HG02852 (cell line): ENCODE data around the gene CSNK1D.

Experiments
- ATAC-seq: cut with Tn5 transposase; IDR thresholded peaks from one replicate; pipeline ENCODE4 v1.9.1; 2021; ENCODE audit warnings: mild to moderate bottlenecking, moderate library complexity; ENCODE audit not compliant: unreplicated experiment

Gene CSNK1D

DNA sequence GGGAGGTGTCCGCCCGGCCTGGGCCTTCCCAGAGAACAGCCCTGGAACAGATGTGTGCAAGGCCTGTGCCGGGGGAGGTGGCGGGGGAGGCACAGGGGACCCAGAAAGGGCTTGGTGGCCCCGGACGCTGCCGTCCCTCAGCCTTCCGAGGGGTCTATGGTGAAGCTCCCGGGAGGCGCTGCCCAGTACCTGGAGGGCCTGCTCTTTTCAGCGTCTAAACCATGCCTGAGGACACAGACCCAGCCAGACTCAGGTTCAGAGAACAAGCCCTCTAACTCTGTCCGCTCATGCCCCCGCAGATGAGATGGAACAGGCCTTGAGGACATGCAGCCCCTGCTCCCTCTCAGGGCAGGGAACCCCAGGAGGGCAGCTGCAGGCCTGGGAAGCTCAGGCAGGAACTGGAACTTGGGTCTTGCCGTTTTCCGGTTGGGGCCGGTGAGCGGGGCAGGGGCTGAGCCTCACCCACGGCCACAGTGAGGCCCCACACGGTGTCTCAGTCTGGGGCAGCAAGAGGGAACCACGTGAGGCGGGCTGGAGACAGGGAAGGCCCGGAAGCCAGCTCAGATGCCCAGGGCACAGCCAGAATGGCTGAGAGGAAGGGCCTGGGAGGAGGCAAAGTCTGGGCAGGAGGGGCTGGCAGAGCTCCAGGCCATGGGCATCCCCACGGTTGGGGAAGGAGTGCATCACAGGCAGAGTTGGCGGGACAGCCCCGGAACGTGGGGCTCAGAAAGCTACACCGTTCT lies 32.1 kb downstream of the CSNK1D start:
- no peak for ATAC-seq

DNA sequence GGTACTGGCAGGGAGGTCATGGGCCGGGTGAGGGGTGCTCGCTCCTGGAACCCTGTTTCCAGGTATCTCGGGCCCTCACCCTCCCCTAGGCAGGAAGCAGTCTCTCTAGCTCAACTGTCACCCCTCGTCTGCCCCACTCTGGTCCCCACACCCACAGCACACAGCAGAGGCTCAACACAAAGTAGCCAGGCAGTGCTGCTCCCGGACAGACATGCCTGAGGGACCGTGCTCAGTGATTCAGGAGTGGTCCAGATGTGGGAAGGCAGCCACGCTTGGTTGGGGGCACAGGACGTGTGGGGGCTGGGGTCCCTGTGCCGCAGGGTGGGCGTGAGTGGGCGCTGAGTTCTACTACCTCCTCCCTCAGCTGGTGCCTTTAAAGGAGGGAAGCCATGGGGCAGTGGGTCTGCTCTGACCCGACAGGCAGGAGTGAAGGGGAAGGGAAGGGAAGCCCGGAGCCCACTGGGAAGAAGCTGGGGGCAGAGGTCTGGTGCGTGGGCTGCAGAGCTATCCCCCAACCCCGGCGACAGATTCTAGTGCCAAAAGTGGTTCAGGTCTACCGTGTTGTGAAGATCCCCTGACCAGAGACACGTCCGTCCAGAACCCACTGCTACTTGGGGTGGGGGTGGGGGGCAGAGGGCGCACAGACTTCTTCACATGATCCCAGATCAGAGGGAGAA lies 32.9 kb downstream of the CSNK1D start:
- ATAC-seq, result no peak

DNA sequence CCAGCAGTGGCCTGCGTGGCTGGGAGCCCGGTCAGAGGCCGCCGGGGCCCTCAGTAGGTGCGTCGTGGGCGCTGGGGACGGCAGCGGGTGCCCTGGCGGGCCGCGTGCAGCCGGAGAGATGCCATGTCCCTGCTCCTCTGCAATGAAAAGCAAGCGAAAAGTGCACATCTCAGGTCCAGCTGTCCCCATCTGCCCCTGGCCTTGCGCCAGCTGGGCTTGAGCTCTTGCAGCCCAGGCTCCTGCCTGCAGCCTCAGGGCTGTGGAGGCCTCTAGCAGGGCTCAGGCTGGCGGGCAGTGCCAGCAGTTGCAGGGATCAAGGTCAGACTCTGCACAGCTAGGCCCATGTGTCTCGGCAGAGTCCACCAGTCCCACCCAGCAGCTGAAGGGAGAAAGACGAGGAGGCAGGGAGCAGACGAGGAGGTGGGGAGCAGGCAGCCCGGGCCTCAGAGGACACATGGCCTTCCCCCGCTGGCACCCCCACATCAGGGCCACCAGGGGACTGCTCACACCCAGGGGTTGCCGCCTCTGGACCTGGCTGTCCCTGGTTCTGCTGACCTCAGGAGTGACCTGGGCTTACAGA lies 33.5 kb downstream of the CSNK1D start:
- ATAC-seq, result no peak

DNA sequence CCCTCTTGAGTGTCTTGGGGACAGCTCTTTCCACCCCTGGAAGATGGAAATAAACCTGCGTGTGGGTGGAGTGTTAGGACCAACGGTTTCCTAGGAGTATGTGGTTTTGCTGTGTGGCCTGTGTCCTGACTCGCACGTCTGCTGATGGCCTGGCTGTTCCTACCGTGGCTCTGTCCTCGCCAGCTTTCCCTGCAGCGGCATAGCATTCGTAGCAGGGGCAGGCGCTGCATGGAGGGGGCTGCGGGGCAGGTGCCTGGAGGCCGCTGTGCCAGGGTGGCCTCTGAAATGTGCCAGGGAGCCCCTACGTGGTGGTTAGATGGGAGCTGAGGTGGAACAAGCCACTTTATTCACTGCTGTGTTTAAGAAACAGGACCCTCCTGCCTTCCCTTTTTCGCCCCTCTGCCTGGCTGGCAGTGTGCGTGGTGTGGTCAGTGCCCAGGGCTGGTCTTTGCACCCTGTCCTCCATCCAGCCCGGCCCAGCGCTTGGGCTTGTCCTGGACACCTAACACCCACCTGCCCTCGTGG lies 34.0 kb downstream of the CSNK1D start:
- no peak for ATAC-seq

DNA sequence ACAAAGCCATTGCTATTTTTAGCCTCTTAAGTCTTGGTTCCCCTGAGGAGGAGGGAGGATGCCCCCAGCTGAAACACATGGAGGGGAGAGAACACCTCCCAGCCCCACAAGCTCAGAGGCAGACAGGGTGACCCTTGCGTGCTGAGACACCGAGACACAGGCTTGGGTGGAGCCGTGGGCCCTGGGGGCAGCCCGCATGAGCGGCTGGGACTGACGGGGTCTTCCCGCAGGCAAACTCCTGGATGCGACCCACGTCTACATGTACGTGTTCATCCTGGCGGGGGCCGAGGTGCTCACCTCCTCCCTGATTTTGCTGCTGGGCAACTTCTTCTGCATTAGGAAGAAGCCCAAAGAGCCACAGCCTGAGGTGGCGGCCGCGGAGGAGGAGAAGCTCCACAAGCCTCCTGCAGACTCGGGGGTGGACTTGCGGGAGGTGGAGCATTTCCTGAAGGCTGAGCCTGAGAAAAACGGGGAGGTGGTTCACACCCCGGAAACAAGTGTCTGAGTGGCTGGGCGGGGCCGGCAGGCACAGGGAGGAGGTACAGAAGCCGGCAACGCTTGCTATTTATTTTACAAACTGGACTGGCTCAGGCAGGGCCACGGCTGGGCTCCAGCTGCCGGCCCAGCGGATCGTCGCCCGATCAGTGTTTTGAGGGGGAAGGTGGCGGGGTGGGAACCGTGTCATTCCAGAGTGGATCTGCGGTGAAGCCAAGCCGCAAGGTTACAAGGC lies 34.9 kb downstream of the CSNK1D start:
- no peak for ATAC-seq

DNA sequence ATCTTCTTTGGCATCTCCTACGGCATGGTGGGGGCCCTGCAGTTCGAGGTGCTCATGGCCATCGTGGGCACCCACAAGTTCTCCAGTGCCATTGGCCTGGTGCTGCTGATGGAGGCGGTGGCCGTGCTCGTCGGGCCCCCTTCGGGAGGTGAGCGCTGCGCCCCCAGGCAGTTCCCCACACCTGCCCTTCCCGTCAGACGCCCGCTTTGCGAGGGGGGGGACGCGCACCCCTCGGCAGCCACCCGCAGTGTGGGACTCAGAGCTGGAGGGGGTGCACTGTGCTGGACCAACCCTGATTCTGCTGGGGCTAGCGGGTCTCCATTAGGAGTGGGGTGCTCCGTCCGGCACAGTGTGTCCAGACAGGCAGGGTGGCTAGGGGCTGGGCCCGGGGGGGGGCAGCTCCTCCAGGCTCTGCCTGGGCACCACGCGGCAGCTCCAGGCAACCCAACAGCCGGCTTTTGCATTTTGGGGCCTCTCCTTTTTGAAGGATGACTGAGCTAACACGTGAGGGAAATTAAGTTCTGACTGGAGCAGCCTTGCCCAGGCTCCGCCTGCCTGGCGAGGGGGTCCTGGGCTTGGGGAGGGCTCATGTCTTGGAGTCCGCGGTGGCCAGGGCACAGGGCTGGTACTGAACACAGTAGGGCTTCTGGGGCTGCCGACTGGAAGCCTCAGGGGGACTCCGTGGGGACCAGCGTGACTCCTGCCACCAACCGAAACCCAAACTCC lies 35.6 kb downstream of the CSNK1D start:
- ATAC-seq, result no peak

DNA sequence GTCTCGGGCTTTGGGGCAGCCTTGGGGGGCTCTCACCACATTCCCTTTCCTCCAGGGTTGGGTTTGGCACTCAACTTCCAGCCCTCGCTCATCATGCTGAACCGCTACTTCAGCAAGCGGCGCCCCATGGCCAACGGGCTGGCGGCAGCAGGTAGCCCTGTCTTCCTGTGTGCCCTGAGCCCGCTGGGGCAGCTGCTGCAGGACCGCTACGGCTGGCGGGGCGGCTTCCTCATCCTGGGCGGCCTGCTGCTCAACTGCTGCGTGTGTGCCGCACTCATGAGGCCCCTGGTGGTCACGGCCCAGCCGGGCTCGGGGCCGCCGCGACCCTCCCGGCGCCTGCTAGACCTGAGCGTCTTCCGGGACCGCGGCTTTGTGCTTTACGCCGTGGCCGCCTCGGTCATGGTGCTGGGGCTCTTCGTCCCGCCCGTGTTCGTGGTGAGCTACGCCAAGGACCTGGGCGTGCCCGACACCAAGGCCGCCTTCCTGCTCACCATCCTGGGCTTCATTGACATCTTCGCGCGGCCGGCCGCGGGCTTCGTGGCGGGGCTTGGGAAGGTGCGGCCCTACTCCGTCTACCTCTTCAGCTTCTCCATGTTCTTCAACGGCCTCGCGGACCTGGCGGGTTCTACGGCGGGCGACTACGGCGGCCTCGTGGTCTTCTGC lies 36.3 kb downstream of the CSNK1D start:
- ATAC-seq, result no peak

DNA sequence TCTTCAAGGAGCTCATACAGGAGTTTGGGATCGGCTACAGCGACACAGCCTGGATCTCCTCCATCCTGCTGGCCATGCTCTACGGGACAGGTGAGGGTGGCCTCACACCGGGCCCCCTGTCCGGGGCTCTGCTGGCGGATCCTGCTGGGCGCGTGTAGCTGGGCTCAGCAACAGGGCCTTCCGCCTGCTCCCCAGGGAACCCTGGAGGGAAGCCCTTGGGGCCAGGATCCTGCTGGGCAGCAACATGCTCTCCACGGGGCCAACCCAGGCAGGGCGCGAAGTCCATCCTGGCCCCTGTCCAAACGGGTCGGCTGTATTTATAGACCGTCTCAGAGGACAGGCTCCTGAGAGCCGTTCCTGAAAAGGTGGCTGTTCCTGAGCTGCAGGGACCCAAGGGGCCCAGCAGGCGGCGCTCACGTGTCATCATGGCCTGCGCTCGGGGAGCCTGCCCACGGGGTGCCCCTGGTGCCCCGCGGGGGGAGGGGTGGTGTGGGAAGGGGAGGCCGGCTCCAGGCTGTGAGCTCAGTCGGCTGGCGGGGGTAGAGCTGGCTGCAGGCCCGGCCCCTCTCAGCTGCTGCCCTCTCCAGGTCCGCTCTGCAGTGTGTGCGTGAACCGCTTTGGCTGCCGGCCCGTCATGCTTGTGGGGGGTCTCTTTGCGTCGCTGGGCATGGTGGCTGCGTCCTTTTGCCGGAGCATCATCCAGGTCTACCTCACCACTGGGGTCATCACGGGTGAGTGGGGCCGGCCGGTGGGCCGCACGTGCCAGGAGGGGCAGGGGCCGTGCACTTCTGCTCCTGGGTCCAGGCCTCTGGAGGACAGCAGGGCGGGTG lies 37.1 kb downstream of the CSNK1D start:
- ATAC-seq, result no peak

DNA sequence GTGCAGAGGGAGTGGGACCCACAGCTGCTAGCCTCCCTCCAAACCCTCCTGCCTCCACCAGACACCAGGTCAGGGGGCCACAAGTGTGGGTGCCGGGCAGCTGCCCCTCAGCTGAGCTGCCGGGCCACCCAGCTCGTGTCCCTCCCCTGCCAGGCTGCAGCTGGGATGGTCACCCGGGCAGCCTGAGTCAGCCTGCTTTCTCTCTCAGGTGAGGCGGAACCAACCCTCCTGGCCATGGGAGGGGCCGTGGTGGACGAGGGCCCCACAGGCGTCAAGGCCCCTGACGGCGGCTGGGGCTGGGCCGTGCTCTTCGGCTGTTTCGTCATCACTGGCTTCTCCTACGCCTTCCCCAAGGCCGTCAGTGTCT lies 37.7 kb downstream of the CSNK1D start:
- ATAC-seq, result no peak

DNA sequence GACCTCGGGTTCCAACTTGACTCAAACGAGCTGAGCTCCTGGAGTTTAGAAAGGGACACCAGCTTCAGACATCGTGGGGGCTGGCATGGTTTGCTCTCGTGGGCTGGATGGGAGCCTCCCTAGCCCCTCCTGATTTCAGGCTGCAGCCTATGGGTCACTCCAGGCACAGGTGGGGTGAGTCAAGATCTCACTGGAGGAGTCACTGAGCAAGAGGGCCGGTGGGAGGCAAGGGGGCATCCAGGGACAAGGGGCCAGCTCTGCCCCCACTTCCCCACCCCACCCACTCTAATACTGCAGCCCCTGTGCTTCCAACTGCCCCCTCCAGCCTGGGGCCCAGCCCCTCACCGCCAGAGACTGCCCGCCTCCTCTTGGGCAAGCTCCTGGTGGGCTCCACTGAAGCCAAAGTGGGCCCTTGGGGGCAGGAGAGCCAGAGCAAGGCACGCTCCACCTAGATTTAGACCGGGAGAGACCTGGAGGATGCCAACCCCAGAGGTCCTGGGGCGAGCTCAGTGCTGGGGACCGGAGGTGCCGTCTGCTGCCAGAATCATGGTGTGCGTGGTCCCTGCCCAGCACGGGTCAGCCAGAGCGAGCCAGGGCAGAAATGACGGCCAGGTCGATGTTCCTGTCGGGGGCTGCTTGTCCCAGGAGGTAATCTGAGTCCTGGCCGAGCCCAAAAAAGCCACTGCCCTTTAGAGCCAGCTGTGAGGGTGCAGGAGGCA lies 38.3 kb downstream of the CSNK1D start:
- no peak for ATAC-seq

DNA sequence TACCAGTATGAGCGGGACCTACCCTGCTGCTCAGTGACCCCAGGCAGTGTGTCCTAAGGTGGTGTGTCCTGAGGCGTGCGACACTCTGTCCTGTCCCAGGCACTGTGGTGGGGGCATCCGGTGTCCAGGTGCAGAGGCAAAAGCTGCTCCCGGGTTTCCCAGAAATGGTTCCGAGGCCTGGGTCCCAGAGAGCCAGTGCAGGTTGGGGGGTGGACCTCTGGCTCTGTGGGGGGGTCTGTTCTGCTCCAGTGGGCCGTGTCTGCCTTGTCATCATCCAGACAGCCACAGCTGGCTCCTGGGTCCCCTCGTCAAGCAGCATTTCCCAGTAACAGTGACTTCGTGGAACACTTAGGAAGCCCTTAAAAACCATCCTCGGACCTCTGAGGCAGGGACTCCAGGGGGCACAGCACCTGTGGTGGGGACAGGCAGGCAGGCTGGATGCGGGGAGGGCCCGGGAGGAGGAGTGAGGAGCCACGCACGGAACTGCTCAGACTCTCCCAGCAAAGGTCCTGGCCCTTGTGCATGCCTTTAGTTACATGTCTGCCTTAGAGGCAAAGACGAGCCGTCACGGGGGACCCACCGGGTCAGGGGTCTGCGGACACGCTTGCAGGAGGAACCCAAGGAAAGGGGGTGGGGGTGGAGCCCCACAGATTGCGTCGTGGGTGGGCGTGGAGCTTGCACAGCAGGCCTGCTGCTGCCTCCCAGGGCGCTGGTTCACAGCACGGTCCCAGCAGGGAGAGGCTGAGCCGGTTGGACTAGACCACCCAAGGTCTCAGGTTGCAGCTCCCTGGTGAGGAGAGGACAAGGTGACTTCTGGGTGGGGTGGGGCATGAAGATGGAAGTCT lies 39.1 kb downstream of the CSNK1D start:
- no peak for ATAC-seq

DNA sequence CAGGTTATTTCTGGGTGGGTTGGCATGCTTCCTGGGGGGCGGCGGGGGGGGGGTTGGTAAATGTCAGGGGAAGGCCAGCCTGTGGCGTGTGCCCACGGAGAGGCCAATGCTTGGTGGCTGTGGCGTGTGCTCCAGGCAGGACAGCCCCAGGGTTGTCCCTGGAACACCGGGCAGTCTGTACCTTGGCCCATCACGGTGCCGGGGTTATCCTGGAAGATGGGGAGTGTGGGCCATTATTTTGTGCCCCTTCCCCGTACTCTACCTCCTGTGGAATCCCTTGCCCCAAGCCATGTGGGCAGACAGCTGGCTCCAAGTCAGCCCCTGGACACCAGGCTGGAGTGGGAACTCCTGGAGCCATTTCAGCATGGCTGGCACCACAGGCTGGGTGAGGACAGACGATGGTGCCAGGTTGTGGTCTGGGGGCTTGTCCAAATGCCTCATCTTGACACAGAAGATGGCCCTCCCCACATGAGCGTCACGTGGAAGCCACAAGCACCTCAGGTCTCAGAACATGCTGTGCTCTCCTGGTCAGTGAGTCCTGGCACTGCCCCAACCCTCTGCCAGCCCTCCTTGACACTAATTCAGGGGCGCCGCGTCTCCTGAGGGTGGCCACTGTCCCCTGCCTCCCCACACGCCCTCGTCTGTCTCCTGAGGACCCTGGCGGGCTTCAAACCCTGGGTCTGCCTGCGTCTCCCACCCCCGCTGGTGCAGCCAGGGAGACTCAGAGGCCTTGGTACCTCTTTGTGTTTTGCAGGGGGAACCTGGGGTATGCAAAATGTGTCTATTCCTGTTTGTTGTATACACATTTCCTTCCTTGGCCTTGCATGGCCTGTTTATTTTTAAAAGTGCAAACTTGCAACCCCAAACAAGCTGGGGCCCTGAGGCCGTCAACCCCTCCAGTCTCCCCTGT lies 40.4 kb downstream of the CSNK1D start:
- no peak for ATAC-seq

DNA sequence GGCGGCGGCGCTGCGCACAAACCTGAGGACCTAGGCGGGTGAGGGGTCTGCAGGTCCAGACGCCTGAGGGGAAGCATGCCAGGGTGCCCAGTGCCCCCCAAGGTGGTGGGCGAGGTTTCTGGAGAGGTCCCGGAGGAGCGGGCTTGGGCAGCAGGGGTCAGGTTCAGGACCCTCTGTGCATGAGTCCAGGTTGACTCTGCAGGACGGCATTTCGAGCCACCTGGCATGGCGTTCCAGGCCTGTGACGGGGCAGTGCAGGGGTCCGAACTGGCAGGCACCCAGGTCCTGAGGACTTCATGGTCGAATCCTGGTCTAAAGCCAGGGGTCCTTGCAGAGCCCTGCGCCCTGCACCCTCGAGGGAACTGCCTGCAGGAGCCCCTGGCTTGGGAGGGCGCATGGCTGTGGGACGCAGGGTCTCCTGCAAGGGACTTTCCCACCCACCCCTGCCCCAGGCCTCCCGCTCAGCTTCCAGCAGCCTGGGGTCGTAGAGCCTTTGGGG lies 41.1 kb downstream of the CSNK1D start:
- ATAC-seq, result no peak

DNA sequence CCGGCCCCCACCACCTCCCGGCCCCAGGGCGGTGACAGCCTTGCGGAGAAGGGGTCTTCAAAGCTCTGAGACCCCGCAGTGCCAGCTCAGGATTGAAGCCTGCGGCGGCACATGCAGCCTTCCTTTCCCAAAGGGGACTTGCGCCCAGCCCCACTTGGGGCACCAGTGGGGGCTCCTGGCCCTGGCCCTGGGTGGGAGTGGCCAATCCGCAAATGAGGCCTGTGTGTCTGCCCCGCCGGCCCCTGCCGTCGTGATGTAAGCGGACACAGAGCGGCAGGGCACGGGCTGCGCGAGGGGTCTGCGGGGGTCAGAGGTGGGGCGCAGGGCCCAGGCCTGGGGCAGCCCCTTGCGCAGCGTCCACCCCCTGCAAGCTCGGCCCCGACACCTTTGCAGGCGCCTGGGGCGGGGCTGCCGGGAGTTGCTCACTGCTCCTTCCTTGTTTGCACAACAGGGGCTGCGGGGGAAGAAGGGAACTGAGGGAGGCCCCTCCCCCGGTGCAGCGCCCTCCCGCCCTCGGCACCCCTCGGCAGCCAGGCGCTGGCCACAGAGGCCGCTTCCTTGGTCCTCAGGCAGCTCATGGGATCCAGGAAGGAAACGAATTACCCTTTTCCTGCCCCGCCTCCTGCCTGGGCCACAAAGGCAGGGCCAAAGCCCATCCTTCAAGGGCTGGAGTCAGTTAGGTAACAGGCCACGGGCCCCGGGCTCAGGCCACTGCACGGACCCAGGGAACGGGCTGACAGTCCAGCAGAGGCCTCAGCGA lies 41.8 kb downstream of the CSNK1D start:
- no peak for ATAC-seq

DNA sequence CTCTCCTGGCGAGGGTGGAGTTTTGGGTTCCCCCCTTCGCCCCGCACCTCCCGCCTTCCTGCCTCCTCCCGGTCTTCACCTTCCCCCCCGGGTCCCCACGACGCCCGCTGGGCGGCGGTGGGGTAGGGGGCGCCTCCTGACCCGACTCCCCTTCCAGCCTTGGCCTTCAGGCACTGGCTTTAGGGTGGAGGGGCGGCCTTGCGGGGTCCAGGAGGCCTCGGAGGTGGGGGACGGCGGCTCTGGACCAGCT lies 42.3 kb downstream of the CSNK1D start:
- peak; percentile 3 for ATAC-seq

DNA sequence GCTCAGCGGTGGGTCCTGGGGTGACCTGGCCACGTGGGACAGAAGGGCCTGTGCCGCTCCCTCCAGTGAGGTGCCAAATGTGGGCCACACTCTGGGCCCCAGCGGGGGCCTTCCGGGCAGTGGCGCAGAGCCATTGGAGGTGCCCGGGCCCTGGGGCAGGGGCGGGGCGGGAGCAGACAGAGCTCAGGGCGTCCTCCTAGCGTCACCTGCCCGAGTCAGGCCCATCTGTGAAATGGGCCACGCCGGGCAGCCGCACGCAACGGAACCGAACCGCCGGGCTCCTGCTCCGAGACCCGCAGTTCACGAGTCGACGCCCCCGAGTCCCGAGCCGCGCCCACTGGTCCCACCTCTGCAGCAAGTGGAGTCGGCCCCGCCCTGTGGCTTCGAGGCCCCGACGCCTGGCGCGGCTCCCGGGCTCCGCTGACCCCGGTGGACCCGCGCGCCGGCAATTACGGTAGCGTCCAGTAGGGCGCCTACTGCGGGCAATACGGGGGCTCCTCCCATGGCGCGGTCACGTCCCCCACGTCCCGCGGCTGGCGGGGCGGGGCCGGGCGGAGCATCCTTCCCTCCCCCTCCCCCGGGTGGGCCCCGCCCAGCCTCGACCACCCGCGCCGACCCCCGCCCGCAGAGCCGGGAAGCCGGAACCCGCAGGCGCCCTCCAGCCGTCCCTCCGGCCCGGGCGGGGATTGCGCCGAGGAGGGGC lies 42.7 kb downstream of the CSNK1D start:
- ATAC-seq, result peak; percentile 42
